Stimulated activated CD8-positive, alpha-beta memory T cell treated with anti-CD3 and anti-CD28 coated beads, Interleukin-15, amount 100 ng/mL, for 1 hour (primary cell): Measurements from ENCODE around the gene SHLD1.

Experiments used
- DNase-seq: peaks from one replicate; pipeline ENCODE4 v3.0.0-alpha.2; 2020; ENCODE audit warnings: low read depth

The SHLD1 gene

GRCh38 chr20:5848711-5849505 lies 98.7 kb downstream of the SHLD1 start:
- no peak for DNase-seq

- no peak for DNase-seq
Observed at GRCh38 chr20:5855939-5856338, 105.7 kb downstream of the SHLD1 start.

DNA sequence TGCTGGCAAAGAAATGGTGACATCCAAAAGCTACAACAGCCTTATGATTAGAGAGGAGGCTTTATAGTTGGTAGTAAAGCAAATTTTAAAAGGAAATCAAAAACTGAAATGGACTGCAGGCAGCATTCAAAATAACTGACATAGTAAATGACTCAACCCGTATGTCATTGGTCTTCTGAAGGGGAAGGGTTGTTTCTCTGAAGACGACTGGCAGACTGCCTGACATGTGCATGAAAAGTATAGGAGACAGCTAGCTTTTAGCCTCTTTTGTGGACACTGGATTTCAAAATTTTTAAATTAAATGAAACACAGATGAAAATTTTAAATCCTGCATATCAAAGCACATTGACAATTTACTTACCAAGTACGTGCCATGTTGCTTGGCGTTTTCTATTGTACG lies 109.4 kb downstream of the SHLD1 start:
- no peak for DNase-seq

DNA sequence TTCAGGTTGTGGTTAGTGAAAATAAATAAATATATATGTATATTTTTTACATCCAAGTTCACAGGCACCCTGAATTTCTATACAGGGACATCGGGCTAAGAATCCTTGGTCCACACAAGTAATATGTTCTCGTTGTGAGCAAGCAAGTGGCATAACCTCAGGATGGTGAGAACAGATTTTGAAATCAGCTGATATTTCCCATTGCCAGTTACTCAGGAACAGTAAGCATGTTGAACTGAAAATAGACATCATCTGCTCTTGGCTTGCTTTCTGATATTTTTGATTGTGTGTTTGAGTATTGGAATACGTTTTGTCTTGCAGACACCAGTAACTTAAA lies 112.5 kb downstream of the SHLD1 start:
- no peak for DNase-seq

DNA sequence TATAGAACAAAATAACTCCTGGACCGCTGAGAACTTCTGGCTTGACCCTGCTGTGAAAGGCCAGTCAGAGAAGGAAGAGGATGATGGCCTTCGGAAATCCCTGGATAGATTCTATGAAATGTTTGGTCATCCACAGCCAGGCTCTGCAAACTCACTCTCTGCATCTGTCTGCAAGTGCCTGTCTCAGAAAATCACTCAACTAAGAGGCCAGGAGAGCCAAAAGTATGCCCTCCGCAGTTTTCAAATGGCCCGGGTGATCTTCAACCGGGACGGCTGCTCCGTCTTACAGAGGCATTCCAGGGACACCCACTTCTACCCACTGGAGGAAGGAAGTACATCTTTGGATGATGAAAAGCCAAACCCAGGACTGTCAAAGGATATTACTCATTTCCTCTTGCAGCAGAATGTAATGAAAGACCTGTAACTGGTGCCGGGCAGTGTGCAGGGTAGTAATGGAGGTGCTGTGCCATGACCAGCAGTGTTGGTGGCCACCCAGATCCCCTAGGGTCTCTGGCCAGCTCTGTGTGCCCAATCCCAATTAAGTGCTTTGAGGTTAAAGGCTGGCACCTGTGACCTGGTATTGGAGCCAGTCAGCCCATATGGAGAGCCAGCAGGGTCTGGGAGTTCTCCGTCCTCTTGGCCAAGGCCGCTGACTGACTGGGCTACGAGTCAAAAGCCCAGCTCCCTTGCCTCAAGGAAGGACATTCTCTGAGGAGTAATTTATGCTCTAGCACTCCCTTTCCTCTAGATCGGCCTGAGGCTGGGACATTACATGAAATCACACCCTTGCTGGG lies 113.0 kb downstream of the SHLD1 start:
- DNase-seq = no peak

- DNase-seq = no peak
Observed at GRCh38 chr20:5864428-5864827, 114.2 kb downstream of the SHLD1 start.

DNA sequence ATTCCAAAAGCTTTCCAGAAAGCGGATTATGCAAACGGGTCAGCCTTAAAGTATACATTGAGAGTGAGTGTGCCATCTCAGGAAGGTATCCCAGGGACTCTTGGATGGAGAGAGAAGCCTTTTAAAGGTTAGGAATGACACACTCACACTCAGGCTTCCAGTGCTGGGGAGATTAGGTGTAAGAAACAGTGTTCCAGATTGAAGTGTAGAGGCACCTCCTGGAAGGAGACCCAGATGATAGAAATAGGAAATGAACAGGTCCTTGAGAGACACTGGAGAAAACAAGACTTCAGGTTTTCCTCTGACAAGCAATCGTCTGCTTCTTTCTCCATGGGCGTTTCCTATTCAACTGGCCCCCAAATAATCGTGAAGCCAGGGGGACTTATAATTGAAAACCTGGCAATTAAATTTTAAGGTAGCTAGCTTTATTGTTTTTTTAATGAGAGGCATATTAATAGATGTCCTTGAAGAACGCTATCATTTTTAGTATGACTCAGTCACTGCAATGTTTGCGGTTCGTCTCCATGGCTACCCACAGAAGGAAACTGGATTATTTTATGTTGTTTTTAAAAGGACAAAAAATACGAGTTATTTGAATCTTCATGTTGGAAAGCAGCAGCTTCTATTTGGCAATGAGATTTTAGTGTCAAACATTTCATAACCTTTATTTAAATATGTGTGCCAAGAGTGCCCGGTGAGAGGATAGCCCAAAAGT lies 114.8 kb downstream of the SHLD1 start:
- DNase-seq = no peak

DNA sequence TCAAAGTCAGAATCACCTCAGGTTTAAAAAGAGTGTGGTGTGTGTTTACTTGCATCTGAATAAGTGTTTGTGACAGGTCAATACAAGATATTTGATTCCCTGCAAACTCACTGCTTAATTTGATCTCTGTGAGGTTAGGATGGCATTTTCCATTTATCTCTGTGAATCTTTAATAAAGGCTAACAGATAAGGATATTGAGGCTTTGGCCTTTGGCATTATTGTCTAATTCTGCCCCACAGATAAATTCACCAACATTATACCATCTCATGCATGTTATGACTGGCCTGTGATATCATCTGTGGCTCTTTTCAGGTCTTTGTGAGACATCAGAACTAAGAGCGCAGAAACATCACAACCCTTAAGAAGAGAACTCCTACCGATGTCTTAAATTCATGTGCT lies 115.4 kb downstream of the SHLD1 start:
- no peak for DNase-seq

DNA sequence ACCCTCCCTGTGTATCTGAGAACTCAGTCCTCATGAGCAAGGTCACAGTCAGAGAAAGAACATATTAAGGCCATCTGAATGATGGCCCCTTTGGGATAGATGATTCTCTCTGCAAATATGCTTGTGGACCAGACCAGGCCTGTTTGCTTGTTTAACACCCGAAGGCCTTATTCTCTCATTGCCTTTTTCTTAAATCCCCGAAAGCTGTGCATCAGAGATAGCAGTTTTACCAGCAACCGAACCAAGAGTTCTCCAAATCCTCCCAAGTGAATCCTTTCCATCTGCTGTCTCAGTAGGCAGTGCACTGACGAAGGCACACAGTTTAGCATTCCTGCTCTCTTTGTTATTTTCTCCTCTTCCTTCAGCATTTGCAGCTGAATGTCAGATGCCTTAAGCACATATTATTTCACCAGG lies 120.4 kb downstream of the SHLD1 start:
- no peak for DNase-seq

GRCh38 chr20:5871459-5872410 lies 121.5 kb downstream of the SHLD1 start:
- DNase-seq = no peak

DNA sequence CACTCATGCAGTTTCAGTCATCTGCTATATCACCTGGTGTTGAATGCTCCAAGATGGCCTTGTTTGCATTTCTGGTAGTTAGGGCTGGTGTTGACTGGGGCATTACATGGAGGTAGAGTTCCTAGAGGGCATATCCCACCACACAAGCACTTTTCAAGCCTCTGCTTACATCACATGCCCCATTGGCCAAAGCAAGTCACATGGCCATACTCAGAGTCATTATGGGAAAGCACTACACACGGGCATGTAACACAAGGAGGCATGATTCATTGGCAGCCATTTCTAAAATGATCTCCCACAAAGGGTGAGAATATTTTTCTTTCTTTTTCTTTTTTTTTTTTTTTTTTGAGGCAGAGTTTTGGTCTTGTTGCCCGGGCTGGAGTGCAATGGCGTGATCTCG lies 126.9 kb downstream of the SHLD1 start:
- no peak for DNase-seq

DNA sequence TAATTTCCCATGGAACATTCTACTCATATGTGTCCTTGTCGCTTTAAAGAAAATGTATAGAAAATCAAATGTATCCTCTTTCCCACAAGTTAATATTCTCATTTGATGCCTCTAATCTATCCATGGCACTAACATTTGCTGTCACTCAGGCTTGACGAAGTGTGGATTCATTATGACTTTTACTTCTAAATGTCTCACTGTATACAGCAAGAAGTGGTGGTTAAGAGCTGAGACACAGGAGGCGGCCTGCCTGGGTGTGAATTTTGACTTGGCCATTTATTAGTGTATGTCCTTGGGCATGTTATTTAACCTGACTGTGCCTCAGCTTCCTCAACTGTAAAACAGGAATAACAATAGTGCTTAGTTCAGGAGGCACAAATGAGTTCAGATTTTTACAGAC lies 130.1 kb downstream of the SHLD1 start:
- DNase-seq = no peak

GRCh38 chr20:5881703-5882102 lies 131.5 kb downstream of the SHLD1 start:
- no peak for DNase-seq

DNA sequence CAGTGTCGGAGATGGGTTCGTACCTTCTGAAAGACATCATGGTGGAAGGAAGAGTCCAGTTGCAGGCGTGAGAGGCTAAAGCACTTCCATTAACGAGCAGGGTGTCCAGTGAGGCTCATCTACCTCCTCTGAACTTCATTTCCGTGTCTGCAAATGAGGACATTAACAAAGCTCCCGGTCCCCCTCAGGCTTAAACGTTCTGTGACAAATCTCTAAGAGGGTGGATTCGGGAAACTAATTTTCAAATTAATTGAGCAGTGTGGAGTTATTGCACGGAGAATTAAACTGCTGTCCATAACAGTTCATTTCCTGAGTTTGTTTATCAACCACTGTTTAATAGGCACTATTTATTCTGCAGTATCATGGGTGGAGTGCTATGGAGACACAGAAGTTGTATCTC lies 132.0 kb downstream of the SHLD1 start:
- DNase-seq = no peak

- DNase-seq = no peak
Observed at GRCh38 chr20:5884465-5885335, 134.5 kb downstream of the SHLD1 start.

DNA sequence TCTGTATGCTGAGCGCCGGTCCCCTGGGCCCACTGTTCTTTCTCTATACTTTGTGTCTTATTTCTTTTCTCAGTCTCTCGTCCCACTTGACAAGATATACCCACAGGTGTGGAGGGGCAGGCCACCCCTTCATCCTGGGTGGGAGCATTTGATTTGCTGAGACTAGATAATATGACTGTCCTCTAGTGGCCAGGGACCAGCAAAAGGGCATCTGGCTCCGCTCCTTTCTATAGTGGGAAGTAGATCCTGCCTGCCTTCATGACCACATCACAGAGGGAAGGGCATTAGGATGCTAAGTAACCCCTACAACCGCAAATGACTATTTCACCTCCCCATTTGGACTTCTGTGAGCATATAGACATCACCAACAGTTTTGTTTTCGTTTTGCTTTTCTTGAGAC lies 135.7 kb downstream of the SHLD1 start:
- no peak for DNase-seq

DNA sequence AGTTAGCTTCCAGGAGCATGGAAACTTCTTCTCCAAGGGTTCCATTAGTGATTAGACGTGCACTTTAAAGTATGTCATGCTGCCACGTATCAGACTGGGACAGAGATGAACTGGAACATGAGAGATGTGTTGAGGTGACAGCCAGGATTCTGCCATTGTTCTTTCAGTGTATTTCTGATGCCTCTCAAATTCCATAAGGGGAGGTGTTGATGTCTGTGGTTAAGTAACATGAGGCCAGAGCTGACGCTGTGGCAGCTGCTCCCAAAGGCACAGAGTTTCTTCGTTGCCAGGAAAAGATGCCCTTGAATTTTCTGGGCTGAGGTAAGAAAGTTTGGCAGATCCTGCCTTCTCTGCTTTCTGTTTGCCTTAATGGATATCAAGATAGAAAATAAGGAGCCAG lies 136.6 kb downstream of the SHLD1 start:
- DNase-seq = no peak

- DNase-seq = no peak
Observed at GRCh38 chr20:5887386-5887785, 137.2 kb downstream of the SHLD1 start.

DNA sequence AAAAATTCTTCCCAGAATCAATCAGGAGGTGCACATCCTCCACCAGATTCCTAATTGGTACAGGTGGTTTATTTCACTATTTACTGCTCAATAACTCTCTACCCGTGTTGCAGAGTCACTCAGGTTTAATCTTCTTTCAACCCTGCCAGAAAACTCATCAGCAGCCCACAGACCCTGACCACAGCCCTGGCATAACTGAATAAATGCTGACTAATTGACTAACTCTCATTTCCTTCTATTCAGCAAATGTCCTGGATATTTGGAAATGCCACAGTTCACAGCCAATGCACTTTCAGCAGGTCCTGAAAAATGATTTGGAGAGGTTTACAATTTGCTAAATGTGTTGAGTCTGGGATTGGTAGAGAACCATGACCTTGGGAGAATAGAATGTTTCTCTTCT lies 137.8 kb downstream of the SHLD1 start:
- no peak for DNase-seq

DNA sequence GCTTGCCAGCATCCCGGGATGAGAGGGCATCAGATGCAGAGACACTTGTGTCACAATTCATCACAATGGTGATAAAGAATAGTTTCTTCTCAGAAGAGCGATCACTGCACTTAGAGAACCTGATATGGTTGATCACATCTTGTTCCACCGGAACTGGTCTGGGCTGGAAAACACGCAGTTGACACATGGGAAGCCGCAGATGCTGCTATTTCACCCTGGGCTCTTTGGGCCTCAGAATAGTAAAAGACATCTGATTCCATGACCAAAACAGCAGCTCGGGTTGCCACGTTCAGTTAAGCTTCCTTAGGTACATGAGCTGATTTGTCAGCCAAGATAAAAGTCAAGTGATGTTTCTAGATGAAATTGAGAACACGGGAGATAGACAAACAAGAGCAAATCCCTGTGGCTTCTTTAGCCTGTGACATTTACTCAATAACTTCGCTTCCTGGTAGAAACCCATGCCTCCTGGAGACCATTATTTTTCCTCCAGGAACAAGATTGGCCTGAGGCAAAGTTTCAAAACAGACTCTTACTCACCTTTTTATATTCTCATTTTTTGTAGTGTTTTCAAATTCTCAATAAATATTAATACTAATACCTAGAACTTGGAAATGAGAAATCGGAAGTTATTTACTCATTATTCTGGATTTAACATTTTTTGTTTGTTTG lies 140.7 kb downstream of the SHLD1 start:
- no peak for DNase-seq
